Measurements from ENCODE around the gene CADM4.
A peak's percentile ranks its signal among the peaks of the same experiment; 100 is the strongest.
"Not testable (repeated sequence)": the region's sequence is repeated elsewhere in the genome, so short reads cannot be mapped to it uniquely, and the experiment has no call there.

Gene CADM4

DNA sequence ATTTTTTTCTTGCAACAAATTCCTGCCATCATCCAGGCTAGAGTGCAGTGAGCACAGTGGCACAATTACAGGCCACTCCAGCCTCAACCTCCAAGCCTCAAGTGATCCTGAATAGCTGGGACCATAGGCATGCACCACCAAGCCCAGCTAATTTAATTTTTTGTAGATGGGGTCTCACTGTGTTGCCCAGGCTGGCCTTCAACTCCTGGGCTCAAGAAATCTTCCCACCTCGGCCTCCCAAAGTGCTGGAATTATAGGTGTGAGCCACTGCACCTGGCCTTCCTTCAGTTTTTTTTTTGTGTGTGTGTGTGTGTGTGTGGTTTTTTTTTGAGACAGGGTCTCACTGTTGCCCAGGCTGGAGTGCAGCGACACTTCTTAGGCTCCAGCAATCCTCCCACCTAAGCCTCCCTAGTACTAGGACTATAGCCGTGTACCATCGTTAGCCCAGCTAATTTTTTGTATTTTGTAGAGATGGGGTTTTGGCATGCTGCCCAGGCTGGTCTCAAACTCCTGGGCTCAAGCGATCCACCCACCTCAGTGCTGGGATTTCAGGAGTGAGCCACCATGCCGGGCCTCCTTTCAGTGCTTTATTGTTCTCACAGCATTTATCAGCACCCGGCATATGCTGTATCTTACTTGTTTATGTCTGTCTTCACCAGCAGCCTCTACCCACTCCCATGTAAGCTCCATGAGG, 33.6 kb downstream of the CADM4 start:
- DNase-seq, result no peak

DNA sequence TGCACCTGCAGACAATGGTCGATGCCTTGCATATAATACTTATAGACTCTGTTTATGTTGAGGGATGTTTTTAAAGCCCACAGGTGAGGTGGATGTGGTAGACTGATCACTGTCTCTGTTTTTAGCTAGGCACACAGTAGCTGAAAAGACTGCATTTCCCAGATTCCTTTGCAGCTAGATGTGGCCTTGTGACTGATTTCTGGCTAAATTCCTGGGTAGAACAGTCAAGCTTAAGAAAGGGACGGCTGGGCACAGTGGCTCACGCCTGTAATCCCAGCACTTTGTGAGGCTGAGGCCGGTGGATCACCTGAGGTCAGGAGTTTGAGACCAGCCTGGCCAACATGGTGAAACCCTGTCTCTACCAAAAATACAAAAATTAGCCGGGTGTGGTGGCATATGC, 39.3 kb downstream of the CADM4 start:
- DNase-seq, result not testable (repeated sequence)

DNA sequence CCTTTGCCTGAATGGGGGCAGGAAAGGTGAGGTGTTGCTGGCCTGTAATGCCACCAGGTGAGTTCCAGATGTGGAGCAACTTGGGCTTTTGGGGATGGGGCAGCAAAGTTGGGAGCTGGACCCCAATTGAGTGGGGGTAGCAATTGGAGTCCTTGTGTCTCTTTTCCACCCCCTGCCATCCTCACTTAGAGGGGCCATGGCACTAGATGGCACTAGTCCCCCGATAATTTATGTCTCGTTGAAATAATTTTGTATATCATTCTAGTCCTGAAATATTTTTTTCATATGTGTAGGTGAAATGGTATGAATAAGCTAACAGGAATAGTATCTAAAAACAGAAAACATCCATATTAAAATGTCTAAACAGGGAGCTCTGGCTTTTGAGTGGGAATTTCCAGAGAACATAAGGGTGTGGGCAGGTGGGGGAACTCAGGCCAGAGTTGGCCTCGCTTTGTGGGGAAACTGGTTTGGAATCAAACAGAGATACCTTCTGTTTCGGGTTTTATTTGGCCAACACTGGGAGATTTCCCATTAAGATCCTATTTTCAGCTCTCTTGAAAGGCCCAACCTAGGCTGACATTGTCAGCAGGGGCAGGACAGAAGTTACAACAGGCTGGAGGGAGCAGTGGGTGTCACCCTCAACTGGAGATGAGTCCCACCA, 39.9 kb downstream of the CADM4 start:
- DNase-seq, result no peak

DNA sequence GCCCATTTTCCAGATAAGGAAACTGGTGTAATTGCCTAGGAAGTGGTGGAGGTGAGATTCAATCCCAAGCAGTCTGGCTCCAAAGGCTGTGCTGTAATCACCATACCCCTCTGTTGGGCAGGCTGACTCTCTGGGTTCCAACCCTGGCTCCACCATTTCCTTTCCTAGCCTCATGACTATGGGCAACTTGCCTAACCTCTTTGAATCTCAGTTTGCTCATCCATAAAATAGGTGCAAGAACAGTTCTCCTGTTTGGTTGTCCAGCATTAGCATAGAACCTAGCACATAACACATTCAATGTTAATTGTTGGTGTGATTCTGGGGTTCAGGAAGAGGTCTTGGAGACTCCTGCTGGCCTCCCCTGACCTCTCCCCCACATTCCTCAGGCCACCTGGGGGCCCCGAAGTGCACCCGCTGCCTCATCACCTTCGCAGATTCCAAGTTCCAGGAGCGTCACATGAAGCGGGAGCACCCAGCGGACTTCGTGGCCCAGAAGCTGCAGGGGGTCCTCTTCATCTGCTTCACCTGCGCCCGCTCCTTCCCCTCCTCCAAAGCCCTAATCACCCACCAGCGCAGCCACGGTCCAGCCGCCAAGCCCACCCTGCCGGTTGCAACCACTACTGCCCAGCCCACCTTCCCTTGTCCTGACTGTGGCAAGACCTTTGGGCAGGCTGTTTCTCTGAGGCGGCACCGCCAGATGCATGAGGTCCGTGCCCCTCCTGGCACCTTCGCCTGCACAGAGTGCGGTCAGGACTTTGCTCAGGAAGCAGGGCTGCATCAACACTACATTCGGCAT, 41.0 kb downstream of the CADM4 start:
- DNase-seq, result no peak

DNA sequence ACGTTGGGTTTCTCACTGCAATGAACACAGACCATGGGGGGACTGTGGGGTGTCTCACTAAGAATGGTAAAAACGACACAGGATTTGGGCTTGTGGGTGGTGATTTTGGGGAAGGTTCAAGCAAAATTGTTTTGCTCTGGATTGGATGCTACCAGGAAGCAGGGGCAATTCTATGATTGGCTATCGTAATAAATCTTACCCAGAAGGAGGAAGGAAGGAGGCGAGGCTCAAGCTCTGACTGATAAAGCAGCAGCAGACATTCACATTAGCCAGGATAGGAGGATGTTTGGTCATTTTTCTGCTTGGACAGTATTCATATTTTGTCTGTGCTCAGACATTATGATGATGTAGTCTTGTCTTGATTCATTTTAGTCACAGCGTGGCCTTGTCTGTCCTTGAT, 41.8 kb downstream of the CADM4 start:
- no peak for DNase-seq

DNA sequence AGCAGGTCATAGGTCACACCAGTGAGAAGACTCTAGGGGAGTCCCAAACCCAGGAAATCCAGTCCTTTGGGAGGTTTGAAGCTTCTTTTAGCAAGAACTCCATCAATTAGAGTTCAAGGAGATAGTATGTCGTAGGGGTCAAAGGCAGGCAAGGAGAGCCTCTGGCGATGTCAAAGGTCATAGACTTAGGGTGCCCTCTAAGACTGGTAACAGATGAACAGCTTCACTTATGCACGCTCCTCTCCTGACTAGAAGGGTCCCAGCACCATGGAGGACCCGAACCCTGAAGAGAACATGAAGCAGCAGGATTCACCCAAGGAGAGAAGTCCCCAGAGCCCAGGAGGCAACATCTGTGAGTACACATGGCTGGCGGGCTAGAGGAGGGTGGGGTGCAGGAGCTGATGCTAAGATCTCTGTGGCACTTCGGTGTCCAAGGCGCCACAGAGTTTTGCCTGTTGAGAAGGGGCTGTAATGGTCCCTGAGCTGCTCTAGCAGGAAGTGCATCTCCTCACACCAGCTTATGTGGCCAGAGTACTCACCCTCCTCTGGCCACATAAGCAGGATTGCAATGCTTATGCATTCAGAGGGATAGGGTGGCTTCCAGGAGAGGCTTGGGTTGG, 42.7 kb downstream of the CADM4 start:
- no peak for DNase-seq

DNA sequence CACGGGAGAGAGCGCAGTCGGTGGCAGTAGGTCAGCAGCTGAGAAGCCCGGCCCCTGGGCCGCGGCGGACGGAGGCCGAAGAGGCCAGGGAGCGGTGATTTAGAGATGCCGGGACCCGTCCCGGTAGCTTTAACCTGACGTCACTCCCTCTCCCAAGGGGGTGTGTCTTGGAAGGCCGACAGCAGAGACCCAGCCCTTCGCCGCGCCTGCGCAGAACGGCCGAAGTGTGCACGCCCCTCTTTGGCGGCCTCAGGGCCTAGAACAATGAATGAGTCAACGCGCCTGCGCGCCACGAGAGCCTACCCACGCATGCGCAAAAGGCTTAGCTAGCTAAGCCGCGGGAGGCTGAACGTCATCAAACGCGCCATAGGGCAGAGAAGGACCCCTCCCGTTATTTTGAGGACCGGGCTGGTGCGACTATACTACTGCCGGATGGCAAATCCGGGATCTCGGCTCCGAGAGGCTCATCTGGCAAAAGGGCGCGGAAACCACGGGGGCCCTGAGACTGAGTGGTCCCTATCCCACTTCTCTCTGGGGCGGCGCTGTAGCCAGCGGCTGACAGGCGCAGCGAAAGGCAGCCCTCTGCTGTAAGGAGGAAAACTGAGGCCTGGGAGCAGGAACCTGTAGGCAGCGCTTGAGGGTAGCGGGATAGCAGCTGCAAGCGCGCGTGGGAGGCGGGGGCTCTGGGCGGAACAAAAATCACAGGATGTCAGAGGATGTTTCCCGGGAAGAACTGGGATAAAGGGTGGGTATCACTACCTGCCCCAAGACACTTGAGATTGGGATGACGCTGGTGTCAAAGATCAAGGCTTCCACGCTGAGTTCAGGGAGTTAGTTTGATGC, 43.4 kb downstream of the CADM4 start, which contains the start of the genes IRGQ and ZNF576:
TSS of gene IRGQ (minus strand) at position 136 of the 843 bp plus-strand sequence. CDS start 796 bp downstream, outside the sequence.
TSS of gene ZNF576 (plus strand) at position 597 of the 843 bp plus-strand sequence. CDS start 514 bp downstream, outside the sequence.
- DNase-seq, result peak; percentile 100

DNA sequence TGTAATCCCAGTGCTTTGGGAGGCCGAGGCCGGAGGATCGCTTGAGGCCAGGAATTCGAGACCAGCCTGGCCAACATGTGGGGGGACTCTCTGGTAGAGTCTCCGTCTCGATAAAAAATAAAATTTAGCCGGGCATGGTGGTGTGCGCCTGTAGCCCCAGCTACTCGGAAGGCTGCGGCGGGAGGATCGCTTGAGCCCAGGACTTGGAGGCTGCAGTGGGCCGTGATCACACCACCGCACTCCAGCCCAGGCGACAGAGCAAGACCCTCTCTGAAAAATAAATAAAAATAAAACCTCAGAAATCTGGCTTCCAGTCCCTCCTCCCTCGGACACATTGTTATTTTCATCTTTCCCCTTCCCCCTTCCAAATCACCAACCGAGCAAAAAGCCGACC, 44.0 kb downstream of the CADM4 start:
- no peak for DNase-seq

DNA sequence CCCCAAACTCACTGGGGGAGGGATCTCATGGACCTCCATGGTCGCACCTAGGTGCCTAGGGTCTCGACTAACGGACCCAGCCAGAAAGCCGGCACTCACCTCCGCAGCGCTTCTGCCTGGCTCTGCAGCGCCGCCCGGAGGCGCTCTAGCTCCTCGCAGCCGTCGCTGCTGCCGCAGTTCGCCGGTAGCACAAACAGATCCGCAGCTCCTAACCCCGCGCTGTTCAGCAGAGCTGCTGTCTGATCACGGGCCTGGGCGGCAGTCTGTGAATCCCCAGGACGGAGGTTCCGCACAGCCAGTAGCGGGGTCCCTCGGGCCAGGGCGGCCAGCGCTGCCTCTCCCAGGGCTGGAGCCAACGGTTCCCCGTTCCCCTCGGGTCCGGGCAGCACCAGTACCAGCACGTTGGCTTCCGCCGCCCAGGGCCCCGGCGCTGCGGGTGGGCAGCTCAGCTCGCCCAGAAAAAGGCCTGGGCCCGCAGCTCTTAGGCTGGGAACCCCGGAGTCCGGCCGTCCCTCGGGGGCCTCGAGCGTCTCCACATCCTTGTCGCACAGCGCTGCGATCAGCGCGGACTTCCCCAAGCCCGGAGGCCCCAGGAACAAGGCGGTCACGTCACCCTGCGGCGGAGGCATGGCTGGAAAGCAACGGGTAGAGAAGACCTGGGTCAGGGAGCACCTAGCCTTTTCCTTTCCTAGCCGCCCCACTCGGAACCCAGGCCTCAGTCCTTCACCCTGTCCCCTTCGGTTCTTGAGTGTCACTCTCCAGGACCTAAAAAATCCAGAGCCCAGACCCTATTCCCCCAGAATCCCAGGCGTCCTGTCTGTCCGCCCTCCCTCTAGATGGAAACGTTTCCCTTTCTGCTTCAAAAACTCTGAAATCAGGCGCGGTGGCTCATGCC, 44.7 kb downstream of the CADM4 start:
- peak; percentile 76 for DNase-seq

DNA sequence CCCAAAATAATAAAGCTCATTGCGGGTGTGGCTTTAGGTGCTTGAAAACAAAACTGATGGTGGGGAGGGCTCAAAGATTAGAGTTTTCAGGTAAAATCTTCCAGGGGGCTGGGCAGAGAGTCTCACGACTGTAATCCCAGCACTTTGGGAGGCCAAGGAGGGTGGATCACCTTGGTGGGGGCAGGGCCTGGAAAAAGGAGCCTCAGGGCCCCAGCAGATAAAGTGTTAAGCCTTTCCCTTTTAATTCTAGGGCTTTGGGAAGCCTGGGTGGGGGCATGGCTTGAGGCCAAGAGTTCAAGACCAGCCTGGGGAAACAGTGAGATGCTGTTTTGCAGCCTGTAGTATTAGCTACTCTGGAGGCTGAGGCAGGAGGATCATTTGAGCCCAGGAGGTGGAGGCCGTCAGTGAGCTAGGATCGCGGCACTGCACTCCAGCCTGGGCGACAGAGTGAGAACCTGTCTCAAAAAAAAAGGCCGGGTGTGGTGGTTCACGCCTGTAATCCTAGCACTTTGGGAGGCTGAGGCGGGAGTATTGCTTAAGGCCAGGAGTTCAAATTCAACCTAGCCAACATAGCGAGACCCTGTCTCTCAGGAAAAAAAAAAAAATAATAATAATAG, 45.5 kb downstream of the CADM4 start:
- DNase-seq, result no peak

DNA sequence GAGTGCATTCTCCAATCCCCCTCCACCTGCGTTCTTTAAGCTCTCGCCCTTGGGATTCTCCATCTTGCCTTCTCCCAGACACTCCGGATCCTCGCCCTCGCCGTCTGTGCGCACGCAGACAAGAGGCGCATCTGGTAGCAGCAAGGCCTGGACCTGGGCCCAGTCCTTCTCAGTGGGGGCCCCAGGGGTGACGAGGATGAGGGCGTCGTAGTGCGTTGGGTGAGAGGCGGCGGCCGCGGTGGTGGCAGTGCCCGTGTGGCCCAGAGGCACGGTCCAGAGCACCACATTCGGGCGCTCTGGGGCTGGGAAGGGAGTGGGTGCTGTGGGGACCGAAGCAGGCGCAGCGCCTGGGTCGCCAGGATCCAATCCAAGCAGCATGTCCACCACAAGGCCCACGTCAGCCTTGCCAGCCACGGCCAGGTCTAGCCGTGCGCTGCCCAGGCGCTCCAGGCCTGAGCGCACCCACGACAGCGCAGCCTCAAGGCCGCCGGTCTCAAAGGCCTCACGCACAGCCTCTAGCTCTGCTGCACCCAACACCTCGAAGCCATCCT, 46.8 kb downstream of the CADM4 start:
- DNase-seq, result no peak

DNA sequence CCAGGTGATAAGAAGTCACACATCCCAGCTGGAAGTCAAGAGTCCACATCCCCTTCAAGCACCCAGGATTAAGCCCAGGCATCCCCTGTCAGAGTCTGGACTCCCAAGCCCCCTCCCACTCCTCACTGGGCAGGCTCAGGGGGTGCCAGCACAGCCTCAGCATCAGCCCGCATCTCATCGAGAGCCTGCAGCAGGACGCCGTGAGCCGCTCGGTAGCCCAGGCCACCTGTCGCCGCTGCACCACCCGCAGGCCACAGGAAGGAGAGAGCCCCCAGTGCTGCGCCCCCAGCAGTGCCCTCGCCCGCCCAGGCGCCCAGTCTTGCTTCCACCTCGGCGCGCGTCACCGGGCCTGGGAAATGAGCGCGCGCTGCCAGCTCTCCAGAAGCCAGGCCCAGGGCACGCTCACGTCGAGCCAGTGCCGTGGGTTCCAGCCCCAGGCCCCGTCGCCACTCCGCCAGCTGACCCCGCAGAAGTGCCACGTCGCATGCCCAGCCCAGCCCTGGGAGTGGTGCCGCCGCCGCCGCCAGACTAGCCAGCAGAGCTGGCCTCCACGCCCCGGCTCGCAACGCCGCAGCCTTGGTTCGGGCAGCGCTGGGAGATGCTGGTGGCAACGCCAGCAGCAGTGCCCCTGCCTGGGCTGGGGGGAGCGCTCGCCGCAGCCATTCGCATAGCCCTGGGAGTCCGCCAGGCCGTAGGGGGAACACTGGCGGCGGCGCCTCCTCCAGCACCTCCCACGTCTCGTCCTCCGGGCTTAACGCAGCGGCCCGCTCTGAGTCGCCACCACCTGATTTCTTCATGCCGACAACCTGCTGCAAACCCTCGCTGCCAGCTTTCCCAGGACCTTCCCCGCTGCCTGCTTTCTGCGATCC, 47.5 kb downstream of the CADM4 start:
- no peak for DNase-seq

DNA sequence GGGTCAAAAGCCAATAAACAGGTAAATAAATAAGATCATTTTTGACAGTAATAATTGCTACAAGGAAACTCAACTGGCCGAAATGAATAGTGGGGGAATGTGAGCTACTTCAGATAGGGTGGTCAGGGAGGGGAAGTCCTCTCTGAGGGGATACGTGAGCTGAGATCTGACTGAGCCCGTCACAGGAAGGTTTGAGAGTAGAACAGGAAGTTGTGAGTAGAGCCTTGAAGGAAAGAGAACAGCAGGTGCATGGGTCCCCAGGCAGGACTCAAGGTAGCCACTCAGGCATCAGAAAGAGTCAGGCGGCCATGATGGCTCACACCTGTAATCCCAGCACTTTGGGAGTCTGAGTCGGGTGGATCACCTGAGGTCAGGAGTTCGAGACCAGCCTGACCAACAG, 50.0 kb downstream of the CADM4 start:
- no peak for DNase-seq

DNA sequence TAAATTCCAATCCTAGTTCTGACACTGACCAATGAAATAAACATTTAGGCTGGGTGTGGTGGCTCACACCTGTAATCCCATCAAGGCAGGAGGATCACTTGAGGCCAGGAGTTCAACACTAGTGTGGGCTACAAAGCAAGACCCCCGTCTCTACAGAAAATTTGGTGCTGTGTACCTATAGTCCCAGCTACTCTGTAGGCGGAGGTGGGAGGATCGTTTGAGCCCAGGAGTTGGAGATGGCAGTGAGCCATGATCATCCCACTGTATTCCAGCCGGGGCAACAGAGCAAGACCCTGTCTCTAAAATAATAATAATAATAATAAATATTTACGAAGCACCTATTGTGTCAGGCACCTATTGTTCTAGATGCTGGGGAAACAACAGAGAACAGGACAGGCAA, 50.4 kb downstream of the CADM4 start:
- DNase-seq, result no peak

DNA sequence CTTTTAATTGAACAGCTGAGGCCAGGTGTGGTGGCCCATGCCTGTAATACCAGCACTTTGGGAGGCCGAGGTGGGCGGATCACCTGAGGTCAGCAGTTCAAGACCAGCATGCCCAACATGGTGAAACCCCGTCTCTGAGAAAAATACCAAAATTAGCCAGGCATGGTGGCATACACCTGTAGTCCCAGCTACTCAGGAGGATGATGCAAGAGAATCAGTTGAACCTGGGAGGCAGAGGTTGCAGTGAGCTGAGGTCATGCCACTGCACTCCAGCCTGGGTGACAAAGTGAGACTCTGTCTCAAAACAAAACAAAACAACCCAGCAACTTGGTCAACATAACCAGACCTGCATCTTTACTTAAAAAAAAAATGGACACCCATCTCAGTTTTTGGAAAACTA, 52.6 kb downstream of the CADM4 start:
- DNase-seq, result not testable (repeated sequence)

DNA sequence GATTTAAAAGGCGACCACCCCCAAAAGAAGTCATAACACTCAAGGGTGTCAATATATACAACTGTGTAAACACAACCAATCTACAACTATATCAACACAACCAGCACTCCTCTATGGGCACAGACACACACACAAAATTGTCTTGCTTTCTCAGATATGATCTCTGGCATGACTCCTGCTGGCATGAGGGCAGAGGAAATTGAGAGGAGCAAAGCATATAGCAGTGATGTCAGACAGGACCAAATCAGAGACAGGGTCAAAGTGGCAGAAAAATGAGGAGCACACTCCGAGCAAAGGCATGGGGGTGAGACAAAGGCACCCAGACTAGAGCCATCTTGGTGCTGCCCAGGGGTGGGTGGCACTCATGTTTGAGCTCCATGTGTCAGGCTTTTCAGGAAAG, 53.3 kb downstream of the CADM4 start:
- no peak for DNase-seq

DNA sequence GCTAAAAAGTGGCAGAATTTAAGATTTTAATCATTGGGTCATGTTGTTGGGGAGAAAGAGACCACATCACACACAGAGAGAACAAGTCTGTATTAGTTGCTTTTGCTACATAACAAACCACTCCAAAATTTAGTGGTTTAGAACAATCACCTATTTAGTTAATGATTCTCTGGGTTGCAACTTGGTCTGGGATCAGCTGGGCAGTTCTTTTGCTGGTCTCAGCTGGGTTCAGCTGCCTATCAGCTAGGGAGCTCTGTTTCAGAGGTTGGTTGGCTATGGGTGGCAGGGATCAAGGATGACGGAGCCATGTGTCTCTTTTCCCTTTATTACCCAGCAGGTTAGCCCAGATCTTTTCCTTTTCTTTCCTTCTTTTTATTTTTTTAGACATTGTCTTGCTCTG, 55.2 kb downstream of the CADM4 start:
- DNase-seq, result no peak

DNA sequence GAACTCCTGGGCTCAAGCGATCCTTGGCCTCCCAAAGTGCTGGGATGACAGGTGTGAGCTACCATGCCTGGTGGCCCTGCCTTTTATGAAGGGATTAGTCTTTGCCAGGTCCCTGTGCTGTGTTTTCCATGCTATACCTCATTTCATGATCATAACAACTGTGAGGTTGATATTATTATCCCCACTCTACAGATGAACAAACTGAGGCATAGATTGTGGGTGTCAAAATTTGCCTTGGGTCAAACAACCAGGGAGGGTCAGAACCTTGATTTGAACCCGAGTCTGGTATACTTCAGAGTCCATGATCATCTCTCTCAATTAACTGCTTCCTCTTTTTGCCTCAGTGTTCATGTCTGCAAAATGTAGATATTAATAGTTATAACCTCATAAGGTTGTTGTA, 57.2 kb downstream of the CADM4 start:
- DNase-seq, result no peak

DNA sequence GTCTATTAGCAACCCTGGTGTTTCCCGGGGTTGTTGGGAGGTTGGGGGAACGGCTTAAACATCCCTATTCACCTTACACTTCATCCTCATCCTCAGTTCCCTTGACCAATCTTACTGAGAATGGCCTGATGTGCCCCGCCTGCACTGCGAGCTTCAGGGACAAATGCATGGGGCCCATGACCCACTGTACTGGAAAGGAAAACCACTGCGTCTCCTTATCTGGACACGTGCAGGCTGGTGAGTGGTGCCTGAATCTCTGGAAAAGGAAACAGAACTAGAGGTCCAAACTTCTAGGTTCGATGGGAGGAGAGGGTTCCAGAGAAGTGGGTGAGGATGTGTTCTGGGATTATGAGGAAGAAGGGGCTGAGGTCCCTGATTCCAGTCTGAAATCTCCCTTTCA, 58.2 kb downstream of the CADM4 start:
- DNase-seq, result no peak
